ENCODE results near the gene THOC5. TPM values are rescaled to one million over a fixed set of nuclear protein-coding genes. Genes with fewer than 3 reads are reported as not detected.

THOC5 gene
- polyA plus RNA-seq, 1 of the 3 experiments (the other 2 are of a cell fraction): 95.9 TPM

GRCh38 chr22:29479417-29480261, 73.9 kb downstream of the THOC5 start, which contains the start of gene NEFH:
Gene NEFH (plus strand): TSS chr22:29480218. CDS start chr22:29480263, 45 bp downstream.
- ChIA-PET CTCF (interaction anchor here (0.9 to 3.0 kb wide), 6 partner anchors 9 to 85 kb away, joined by 3 to 12 read pairs (median 4); no protein-coding TSS in a partner anchor), POLR2A (interaction anchor here (0.9 to 1.7 kb wide), 4 partner anchors 8 to 74 kb away, joined by 4 to 13 read pairs (median 5); partner anchors contain the start of gene THOC5)
- H2AFZ ChIP-seq (ENCODE audit: low read depth): peak within 1 kb of the TSS; percentile 41; the same call in 1 of the 2 replicates
- H3K4me3 ChIP-seq (ENCODE audit: low read depth in 2 of 2, low read length in 1 of 2): peak within 1 kb of the TSS; percentile 41 to 47; a peak in 3 of 4 replicates
- peak within 1 kb of the TSS; percentile 75 for H3K4me2 ChIP-seq
- TF ChIP-seq REST (IDR thresholded peaks at IDR 0.05; ENCODE audit: low read depth, low read length) (no peak), RFX5 (IDR thresholded peaks at IDR 0.05; ENCODE audit: low read length) (no peak), POLR2AphosphoS5 (IDR thresholded peaks at IDR 0.05; ENCODE audit: low read depth, low read length) (no peak), GATA2 (CRISPR knock-in tag; IDR thresholded peaks at IDR 0.05) (no peak), SIN3A (IDR thresholded peaks at IDR 0.05; ENCODE audit: borderline replicate concordance, low read depth, low read length) (no peak), YY1 (IDR thresholded peaks at IDR 0.05; ENCODE audit: low read depth) (no peak), FOXJ3 (CRISPR knock-in tag; IDR thresholded peaks at IDR 0.05) (no peak), USF1 (IDR thresholded peaks at IDR 0.05; ENCODE audit: borderline replicate concordance, low read depth) (no peak), EP300 (IDR thresholded peaks at IDR 0.05; ENCODE audit: borderline replicate concordance in 1 of 2, low read depth in 1 of 2, low read length in 1 of 2) (no peak), FOXM1 (IDR thresholded peaks at IDR 0.05; ENCODE audit: low read depth) (no peak), TEAD4 (IDR thresholded peaks at IDR 0.05; ENCODE audit: borderline replicate concordance, insufficient read depth) (no peak), JUND (IDR thresholded peaks at IDR 0.05) (no peak), RAD21 (IDR thresholded peaks at IDR 0.05; ENCODE audit: low read length) (no peak), GABPA (IDR thresholded peaks at IDR 0.05; ENCODE audit: low read depth) (no peak), RCOR1 (IDR thresholded peaks at IDR 0.05; ENCODE audit: low read length) (no peak), MXI1 (IDR thresholded peaks at IDR 0.05; ENCODE audit: low read depth, low read length) (no peak)
- TF ChIP-seq, protein P1, sequence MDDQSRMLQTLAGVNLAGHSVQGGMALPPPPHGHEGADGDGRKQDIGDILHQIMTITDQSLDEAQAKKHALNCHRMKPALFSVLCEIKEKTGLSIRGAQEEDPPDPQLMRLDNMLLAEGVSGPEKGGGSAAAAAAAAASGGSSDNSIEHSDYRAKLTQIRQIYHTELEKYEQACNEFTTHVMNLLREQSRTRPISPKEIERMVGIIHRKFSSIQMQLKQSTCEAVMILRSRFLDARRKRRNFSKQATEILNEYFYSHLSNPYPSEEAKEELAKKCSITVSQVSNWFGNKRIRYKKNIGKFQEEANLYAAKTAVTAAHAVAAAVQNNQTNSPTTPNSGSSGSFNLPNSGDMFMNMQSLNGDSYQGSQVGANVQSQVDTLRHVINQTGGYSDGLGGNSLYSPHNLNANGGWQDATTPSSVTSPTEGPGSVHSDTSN (IDR thresholded peaks at IDR 0.05): no peak
- peak; percentile 91 for DNase-seq
- peaks cover 9% of the 10 kb centered on the region; the same call in 1 of the 2 replicates for H3K27me3 ChIP-seq (ENCODE audit: insufficient read depth)
- WGBS (ENCODE audit: low lambda C conversion rate): 16% methylated on average over 30 of the region's 48 CpGs
- H3K9me2 ChIP-seq: no peaks in the 10 kb centered on the region
- H3K9ac ChIP-seq: no peak within 1 kb of the TSS
- H3K9me3 ChIP-seq: no peaks in the 10 kb centered on the region
- H3K36me3 ChIP-seq (replicated peaks in 1 of 2; ENCODE audit: control insufficient read depth in 1 of 2, insufficient read depth in 2 of 2, low read length in 1 of 2): no peaks in the 10 kb centered on the region
- peak within 1 kb of the TSS in 1 of 2 experiments; percentile 23; a peak in 1 of 4 replicates for H3K27ac ChIP-seq (ENCODE audit: low read depth in 2 of 2, low read length in 1 of 2)
- H3F3A ChIP-seq (replicated peaks; ENCODE audit: insufficient read depth): no peaks in the 10 kb centered on the region
- no peaks in the 10 kb centered on the region for H3K79me2 ChIP-seq (ENCODE audit: insufficient read depth)
- 0 out of 2 replicates have a peak, but pooled peaks cover 5% of the 10 kb centered on the region for H4K20me1 ChIP-seq (ENCODE audit: insufficient read depth)
- H3K4me1 ChIP-seq (ENCODE audit: control insufficient read depth in 1 of 2, insufficient read depth in 2 of 2, low read depth in 1 of 2, low read length in 1 of 2): peaks cover 0 to 32% of the 10 kb centered on the region in 2 experiments; a peak in 1 of 4 replicates
